ENCODE measurements around the gene TTLL11.

TTLL11 gene

GRCh38 chr9:121826711-121827110, 266.4 kb downstream of the TTLL11 start:
- Histone ChIP-seq H3K27me3 (ENCODE audit: insufficient read depth, low read depth, severe bottlenecking) (no peaks in the 10 kb centered on the region), H3K27ac (no peak overlapping the region), H3K36me3 (no peaks in the 10 kb centered on the region), H3K4me3 (ENCODE audit: low read depth, low read length) (no peak overlapping the region), H3K9me3 (ENCODE audit: severe bottlenecking) (no peaks in the 10 kb centered on the region)
- TF ChIP-seq CTCF (IDR thresholded peaks at IDR 0.05; ENCODE audit: low read depth, low read length): no peak
- DNase-seq: no peak

- Histone ChIP-seq H3K9me3 (ENCODE audit: severe bottlenecking) (no peaks in the 10 kb centered on the region), H3K27me3 (ENCODE audit: insufficient read depth, low read depth, severe bottlenecking) (no peaks in the 10 kb centered on the region), H3K27ac (no peak overlapping the region), H3K36me3 (no peaks in the 10 kb centered on the region), H3K4me3 (ENCODE audit: low read depth, low read length) (no peak overlapping the region)
- TF ChIP-seq CTCF (IDR thresholded peaks at IDR 0.05; ENCODE audit: low read depth, low read length): no peak
- no peak for DNase-seq
Measured at GRCh38 chr9:121825031-121825691, 267.9 kb downstream of the TTLL11 start.

GRCh38 chr9:121824651-121825030, 268.5 kb downstream of the TTLL11 start:
- Histone ChIP-seq H3K27ac (no peak overlapping the region), H3K36me3 (no peaks in the 10 kb centered on the region), H3K9me3 (ENCODE audit: severe bottlenecking) (no peaks in the 10 kb centered on the region), H3K4me3 (ENCODE audit: low read depth, low read length) (no peak overlapping the region), H3K27me3 (ENCODE audit: insufficient read depth, low read depth, severe bottlenecking) (no peaks in the 10 kb centered on the region)
- no peak for DNase-seq
- TF ChIP-seq CTCF (IDR thresholded peaks at IDR 0.05; ENCODE audit: low read depth, low read length): peak; percentile 34; the same call in 1 of the 2 replicates

- Histone ChIP-seq H3K27ac (no peak overlapping the region), H3K4me3 (ENCODE audit: low read depth, low read length) (no peak overlapping the region), H3K36me3 (no peaks in the 10 kb centered on the region), H3K9me3 (ENCODE audit: severe bottlenecking) (no peaks in the 10 kb centered on the region), H3K27me3 (ENCODE audit: insufficient read depth, low read depth, severe bottlenecking) (no peaks in the 10 kb centered on the region)
- TF ChIP-seq CTCF (IDR thresholded peaks at IDR 0.05; ENCODE audit: low read depth, low read length): no peak
- DNase-seq: peak; percentile 53
Measured at GRCh38 chr9:121823451-121824169, 269.5 kb downstream of the TTLL11 start.

- DNase-seq: peak; percentile 55
- H3K27ac ChIP-seq: peak overlapping the region; percentile 22
- no peaks in the 10 kb centered on the region for H3K27me3 ChIP-seq (ENCODE audit: insufficient read depth, low read depth, severe bottlenecking)
- H3K36me3 ChIP-seq: no peaks in the 10 kb centered on the region
- no peak overlapping the region for H3K4me3 ChIP-seq (ENCODE audit: low read depth, low read length)
- H3K9me3 ChIP-seq (ENCODE audit: severe bottlenecking): no peaks in the 10 kb centered on the region
- no peak for TF ChIP-seq CTCF (IDR thresholded peaks at IDR 0.05; ENCODE audit: low read depth, low read length)
Measured at GRCh38 chr9:121822093-121823085, 270.7 kb downstream of the TTLL11 start.

All from WERI-Rb-1 (cell line).